H54 (cell line): ENCODE results near the gene JUP.
"Not testable (repeated sequence)": the region's sequence is repeated elsewhere in the genome, so short reads cannot be mapped to it uniquely, and the experiment has no call there.

Experiments
- DNase-seq: peaks from one replicate; pipeline ENCODE4 v3.0.0; 2011; ENCODE audit warnings: low spot score, mixed read lengths; ENCODE audit not compliant: insufficient read length
- FAIRE-seq: peaks from 3 replicates; lab custom pipeline; 2011; peaks lifted over from hg19 to GRCh38; lab: Jason Lieb, UNC
- POLR2A ChIP-seq: IDR thresholded peaks from 2 replicates; pipeline ENCODE4 v1.6.1; 2011; ENCODE audit warnings: low read depth, mild to moderate bottlenecking, low read length

The JUP gene

GRCh38 chr17:41786227-41787020, at the start of gene JUP:
JUP (minus strand) TSS chr17:41786711; CDS start chr17:41771854, 14,857 bp downstream.
- DNase-seq = peak; percentile 98
- TF ChIP-seq POLR2A = peak; percentile 76
- peak; percentile 85 for FAIRE-seq

- no peak for FAIRE-seq
- peak; percentile 89 for DNase-seq
- TF ChIP-seq POLR2A = peak; percentile 80
Measured at GRCh38 chr17:41835800-41836549, 49.5 kb upstream of the JUP start, which contains the start of gene NT5C3B. NT5C3B (minus strand) TSS chr17:41836232; CDS start chr17:41836193, 39 bp downstream.

- DNase-seq = no peak
- no peak for TF ChIP-seq POLR2A
- no peak for FAIRE-seq
Measured at GRCh38 chr17:41835214-41835799, 48.8 kb upstream of the JUP start.

- not testable (repeated sequence) for DNase-seq, FAIRE-seq
Measured at GRCh38 chr17:41829961-41830360, 43.5 kb upstream of the JUP start.

GRCh38 chr17:41825175-41825845, 38.8 kb upstream of the JUP start:
- TF ChIP-seq POLR2A = no peak
- no peak for DNase-seq
- no peak for FAIRE-seq

GRCh38 chr17:41824086-41824485, 37.6 kb upstream of the JUP start:
- FAIRE-seq = no peak

GRCh38 chr17:41823580-41823979, 37.1 kb upstream of the JUP start:
- no peak for TF ChIP-seq POLR2A
- FAIRE-seq (no peak), DNase-seq (no peak)

More at GRCh38 chr17:41824086-41824485, 37.6 kb upstream of the JUP start:
- DNase-seq = no peak
- TF ChIP-seq POLR2A = no peak

- TF ChIP-seq POLR2A = no peak
- FAIRE-seq (no peak), DNase-seq (no peak)
Measured at GRCh38 chr17:41823141-41823524, 36.6 kb upstream of the JUP start.

- DNase-seq = no peak
- FAIRE-seq = no peak
- TF ChIP-seq POLR2A = no peak
Measured at GRCh38 chr17:41822216-41823140, 36.0 kb upstream of the JUP start.

GRCh38 chr17:41821776-41822175, 35.3 kb upstream of the JUP start:
- FAIRE-seq (no peak), DNase-seq (no peak)
- no peak for TF ChIP-seq POLR2A

GRCh38 chr17:41818024-41818423, 31.5 kb upstream of the JUP start:
- FAIRE-seq (no peak), DNase-seq (no peak)
- no peak for TF ChIP-seq POLR2A

- no peak for FAIRE-seq
- no peak for TF ChIP-seq POLR2A
Measured at GRCh38 chr17:41816637-41817320, 30.3 kb upstream of the JUP start.

GRCh38 chr17:41814195-41814594, 27.7 kb upstream of the JUP start:
- no peak for DNase-seq
- no peak for FAIRE-seq
- TF ChIP-seq POLR2A = no peak

More at GRCh38 chr17:41816637-41817320, 30.3 kb upstream of the JUP start:
- no peak for DNase-seq
